Endothelial cell of umbilical vein (primary cell): ENCODE data around the gene WASF3. TPM values are rescaled to one million over a fixed set of nuclear protein-coding genes. Genes with fewer than 3 reads are reported as not detected.

Experiments used
- BruUV-seq: library from RNA; stranded (reverse); fragments of 400-500 nt; replicated peaks from 2 replicates; lab custom pipeline; 2021; lab: Mats Ljungman, UMichigan
- CTCF ChIA-PET: fragments of 300-600, 350-600 bp; sonication (Branson Sonifier 250); formaldehyde crosslinking; loops from one replicate; lab custom pipeline; 2021; ENCODE audit warnings: antibody characterized with exemption, inconsistent platforms; lab: Charles Lee
- POLR2A ChIA-PET: fragments of 300-600, 350-600 bp; sonication (Branson Sonifier 250); formaldehyde crosslinking; loops from one replicate; lab custom pipeline; 2021; ENCODE audit warnings: antibody characterized with exemption, inconsistent platforms; lab: Charles Lee
- DNase-seq: peaks from one replicate; pipeline ENCODE4 v3.0.0-alpha.2; 2011; ENCODE audit warnings: low read depth, low spot score
- FAIRE-seq: peaks from 2 replicates; lab custom pipeline; 2011; peaks lifted over from hg19 to GRCh38; lab: Jason Lieb, UNC
- H2AFZ ChIP-seq: 2 replicates; pipeline ENCODE4 v1.6.0; 2012; ENCODE audit warnings: low read depth, low read length, control low read depth, inconsistent platforms
- H3K27ac ChIP-seq: 2 replicates; pipeline ENCODE4 v1.5.1; 2011; ENCODE audit warnings: low read depth, mild to moderate bottlenecking, control low read depth, low read length, moderate library complexity; ENCODE audit not compliant: insufficient read depth
- H3K27me3 ChIP-seq, 2 experiments: 2 replicates each; pipeline versions ENCODE4 v1.6.0 to v1.6.1; 2011; ENCODE audit warnings: low read length in 2 of 2, mixed read lengths in 1 of 2; ENCODE audit not compliant: control insufficient read depth in 2 of 2, insufficient read depth in 2 of 2
- H3K36me3 ChIP-seq, 2 experiments: 2 replicates in 1 of 2; 3 replicates in 1 of 2; pipeline ENCODE4 v1.5.1; 2011; ENCODE audit warnings: low read length in 2 of 2, mild to moderate bottlenecking in 1 of 2, moderate library complexity in 1 of 2; ENCODE audit not compliant: control insufficient read depth in 2 of 2, insufficient read depth in 2 of 2; ENCODE audit errors: extremely low read depth in 1 of 2
- H3K4me1 ChIP-seq: 3 replicates; pipeline ENCODE4 v1.5.1; 2011; ENCODE audit warnings: mild to moderate bottlenecking, low read length; ENCODE audit not compliant: control insufficient read depth, insufficient read depth; ENCODE audit errors: extremely low read depth
- H3K4me2 ChIP-seq: 2 replicates; pipeline ENCODE4 v1.6.1; 2011; ENCODE audit warnings: low read length, control low read depth, mixed read lengths; ENCODE audit not compliant: insufficient read depth
- H3K4me3 ChIP-seq, 3 experiments: fragments of 200-600 bp in 1 of 3; sonication (generic), shearing (Covaris generic) in 1 of 3; replicated peaks in 1 of 3; 2 replicates each; pipeline ENCODE4 v1.5.1; 2011 to 2016; ENCODE audit warnings: control low read depth in 3 of 3, low read length in 3 of 3, mild to moderate bottlenecking in 2 of 3, inconsistent platforms in 1 of 3, low read depth in 1 of 3, moderate library complexity in 1 of 3; ENCODE audit not compliant: insufficient read depth in 1 of 3
- H3K79me2 ChIP-seq: 2 replicates; pipeline ENCODE4 v1.6.0; 2012; ENCODE audit warnings: low read length, inconsistent platforms; ENCODE audit not compliant: control insufficient read depth, insufficient read depth
- H3K9ac ChIP-seq: replicated peaks from 2 replicates; pipeline ENCODE3; 2011; ENCODE audit warnings: low read length, control low read depth; ENCODE audit not compliant: insufficient read depth; ENCODE audit errors: extremely low read depth
- H3K9me1 ChIP-seq: replicated peaks from 3 replicates; pipeline ENCODE4 v1.6.0; 2011; ENCODE audit warnings: mild to moderate bottlenecking, low read length; ENCODE audit not compliant: control insufficient read depth, insufficient read depth; ENCODE audit errors: extremely low read depth
- H3K9me3 ChIP-seq: replicated peaks from 2 replicates; pipeline ENCODE4 v1.5.1; 2012; ENCODE audit warnings: low read length, inconsistent platforms; ENCODE audit not compliant: control insufficient read depth, insufficient read depth
- H4K20me1 ChIP-seq: replicated peaks from 2 replicates; pipeline ENCODE3; 2011; ENCODE audit warnings: mild to moderate bottlenecking, low read length; ENCODE audit not compliant: control insufficient read depth, insufficient read depth; ENCODE audit errors: extremely low read depth
- CTCF ChIP-seq, 2 donors: IDR thresholded peaks; 1 replicate in 1 of 2; 2 replicates in 1 of 2; pipeline ENCODE4 v1.5.1; 2011; ENCODE audit warnings: low read length in 2 of 2, mild to moderate bottlenecking in 2 of 2, moderate library complexity in 2 of 2, control low read depth in 1 of 2, inconsistent platforms in 1 of 2, low read depth in 1 of 2; ENCODE audit not compliant: insufficient read depth in 1 of 2; ENCODE audit errors: extremely low read depth in 1 of 2
- EZH2 ChIP-seq: IDR thresholded peaks from 2 replicates; pipeline ENCODE4 v1.6.1; 2012; ENCODE audit warnings: borderline replicate concordance, low read depth, mild to moderate bottlenecking, moderate library complexity, low read length, inconsistent platforms; ENCODE audit not compliant: severe bottlenecking
- GATA2 ChIP-seq: IDR thresholded peaks from 2 replicates; pipeline ENCODE4 v1.7.0; 2011; ENCODE audit warnings: low read depth, mild to moderate bottlenecking, moderate library complexity, mixed read lengths, low read length; ENCODE audit not compliant: insufficient read length, insufficient read depth
- JUN ChIP-seq: IDR thresholded peaks from 2 replicates; pipeline ENCODE4 v1.6.1; 2011; ENCODE audit warnings: borderline replicate concordance, low read depth; ENCODE audit not compliant: insufficient read length, insufficient read depth
- MAX ChIP-seq: IDR thresholded peaks from 2 replicates; pipeline ENCODE4 v1.6.1; 2011; ENCODE audit not compliant: insufficient read depth, insufficient read length
- MYC ChIP-seq: IDR thresholded peaks from one replicate; pipeline ENCODE4 v1.6.1; 2011; ENCODE audit warnings: mild to moderate bottlenecking, low read depth, low read length
- POLR2A ChIP-seq: IDR thresholded peaks from 2 replicates; pipeline ENCODE4 v1.6.1; 2012; ENCODE audit warnings: low read depth, mild to moderate bottlenecking, control low read depth, low read length
- POLR2AphosphoS5 ChIP-seq: IDR thresholded peaks from 2 replicates; pipeline ENCODE4 v1.6.1; 2012; ENCODE audit warnings: low read depth, mild to moderate bottlenecking, control low read depth, low read length, moderate library complexity; ENCODE audit not compliant: insufficient read depth
- dilution Hi-C: fragments of 300-500 bp; cut with MboI; formaldehyde crosslinking; loops from one replicate; pipeline ENCODE4 v1.15.0; 2019; ENCODE audit warnings: low sequenced_read_pairs; ENCODE audit not compliant: extremely low pct_ligation_motif_present
- intact Hi-C: fragments of 100-400 bp; cut with micrococcal nuclease; formaldehyde crosslinking; loops from one replicate; pipeline ENCODE4 v1.10.0; 2022
- polyA plus RNA-seq, 4 experiments: library from polyadenylated mRNA; depleted of rRNA in 3 of 4; stranded (reverse) in 3 of 4; unstranded in 1 of 4; fragments of >200 nt; gene quantifications; 2 replicates each; pipeline versions ENCODE4 v1.2.1 to v1.2.3, GENCODE V29; 2011 to 2012; ENCODE audit warnings: missing spikeins in 1 of 4
- total RNA-seq: library from RNA; stranded (reverse); gene quantifications from 2 replicates; pipeline ENCODE4 v1.2.3, GENCODE V29; 2021

The WASF3 gene
- total and polyA plus RNA-seq, 2 donors (not counting 3 experiments of a cell fraction or from before 2014, with no cell fraction given) = 18.5 to 32.4 TPM

- CTCF ChIA-PET = interaction anchor here (1.0 to 1.4 kb wide), 5 partner anchors 19 to 376 kb away, joined by 3 read pairs; no protein-coding TSS in a partner anchor
- Histone ChIP-seq H3K9ac (no peak overlapping the region), H3K4me3 (no peak overlapping the region), H3K4me1 (peaks cover 29% of the 10 kb centered on the region), H4K20me1 (peaks cover 6% of the 10 kb centered on the region), H2AFZ (no peak overlapping the region), H3K27me3 (peaks cover 0 to 3% of the 10 kb centered on the region in 2 experiments), H3K27ac (no peak overlapping the region), H3K4me2 (no peak overlapping the region), H3K79me2 (peaks cover 72% of the 10 kb centered on the region), H3K36me3 (no peaks in the 10 kb centered on the region), H3K9me1 (no peaks in the 10 kb centered on the region), H3K9me3 (no peaks in the 10 kb centered on the region)
- FAIRE-seq = no peak
- intact Hi-C loops = no loop called here
- no peak for DNase-seq
- POLR2A ChIA-PET = no interaction called here
- dilution Hi-C loops = no loop called here
- no peak for TF ChIP-seq EZH2
- no peak for TF ChIP-seq JUN
- TF ChIP-seq GATA2 = no peak
- no peak for TF ChIP-seq POLR2A
- no peak for TF ChIP-seq MAX
- TF ChIP-seq CTCF (IDR thresholded peaks at IDR 0.05; ENCODE audit: extremely low read depth in 1 of 2, insufficient read depth in 1 of 2, low read depth in 1 of 2, low read length in 2 of 2) = no peak
- TF ChIP-seq POLR2AphosphoS5 = no peak
- TF ChIP-seq MYC = no peak
- BruUV-seq = no TSS peak
Measured at GRCh38 chr13:26561067-26561466, 3.6 kb downstream of the WASF3 start.
